ENCODE measurements around the gene FAM124A. TPM values are rescaled to one million over a fixed set of nuclear protein-coding genes. Genes with fewer than 3 reads are reported as not detected.
A peak's percentile ranks its signal among the peaks of the same experiment; 100 is the strongest.

Gene FAM124A
- total RNA-seq, 2 donors from 2014 or later, result 49.7 to 56.6 TPM

DNA sequence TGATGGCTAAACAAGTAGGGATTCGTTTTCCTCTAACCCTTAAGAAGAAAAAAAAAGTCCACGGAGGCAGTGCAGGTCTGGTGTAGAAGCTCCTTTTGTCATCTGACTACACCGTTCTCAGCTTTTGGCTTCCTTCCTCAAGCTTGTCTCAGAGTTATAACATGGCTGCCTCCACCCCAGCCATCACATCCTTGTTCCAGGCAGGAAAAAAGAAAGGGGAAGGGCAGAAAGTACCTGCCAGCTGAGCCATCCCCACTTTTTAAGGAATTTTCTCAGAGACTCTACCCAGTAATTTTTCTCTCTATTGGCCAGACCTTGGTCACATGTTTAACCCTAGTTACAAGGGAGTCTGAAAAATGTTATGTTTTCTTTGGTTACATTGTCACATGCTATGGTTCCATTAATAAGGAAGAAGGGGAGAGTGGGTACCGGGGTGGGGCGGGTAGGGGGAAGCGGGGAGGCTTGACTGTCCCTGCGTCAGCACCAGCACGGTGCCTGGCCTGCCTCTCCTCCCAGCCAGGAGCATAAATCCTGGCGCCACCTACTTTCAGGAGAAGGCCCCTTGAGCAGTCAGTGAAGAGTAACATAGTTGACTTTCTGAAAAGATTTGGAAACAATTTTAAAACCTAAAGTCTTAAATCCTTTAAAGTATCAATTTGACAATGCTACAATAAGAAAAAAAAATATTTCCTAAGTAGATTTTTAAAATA is 11.1 kb downstream of the FAM124A start:
- TF ChIP-seq, protein P1, sequence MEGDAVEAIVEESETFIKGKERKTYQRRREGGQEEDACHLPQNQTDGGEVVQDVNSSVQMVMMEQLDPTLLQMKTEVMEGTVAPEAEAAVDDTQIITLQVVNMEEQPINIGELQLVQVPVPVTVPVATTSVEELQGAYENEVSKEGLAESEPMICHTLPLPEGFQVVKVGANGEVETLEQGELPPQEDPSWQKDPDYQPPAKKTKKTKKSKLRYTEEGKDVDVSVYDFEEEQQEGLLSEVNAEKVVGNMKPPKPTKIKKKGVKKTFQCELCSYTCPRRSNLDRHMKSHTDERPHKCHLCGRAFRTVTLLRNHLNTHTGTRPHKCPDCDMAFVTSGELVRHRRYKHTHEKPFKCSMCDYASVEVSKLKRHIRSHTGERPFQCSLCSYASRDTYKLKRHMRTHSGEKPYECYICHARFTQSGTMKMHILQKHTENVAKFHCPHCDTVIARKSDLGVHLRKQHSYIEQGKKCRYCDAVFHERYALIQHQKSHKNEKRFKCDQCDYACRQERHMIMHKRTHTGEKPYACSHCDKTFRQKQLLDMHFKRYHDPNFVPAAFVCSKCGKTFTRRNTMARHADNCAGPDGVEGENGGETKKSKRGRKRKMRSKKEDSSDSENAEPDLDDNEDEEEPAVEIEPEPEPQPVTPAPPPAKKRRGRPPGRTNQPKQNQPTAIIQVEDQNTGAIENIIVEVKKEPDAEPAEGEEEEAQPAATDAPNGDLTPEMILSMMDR (conservative IDR thresholded peaks at IDR 0.05), result no peak
- H3K4me3 Mint-ChIP-seq, result no peak overlapping the region
- WGBS, 2 experiments (ENCODE audit: insufficient coverage in 1 of 2, insufficient read length in 1 of 2), result 92 to 100% methylated on average over 2 to 9 of the region's 9 CpGs
- peak; percentile 36 for DNase-seq
- no peaks in the 10 kb centered on the region for H3K9me3 ChIP-seq (ENCODE audit: control insufficient read depth, low read length)
- H3K9ac ChIP-seq (ENCODE audit: extremely low read depth, low read length, poor library complexity, severe bottlenecking), result no peak overlapping the region
- H3K27ac Mint-ChIP-seq, result no peak overlapping the region
- H3K9me3 Mint-ChIP-seq, result no peaks in the 10 kb centered on the region
- peaks cover 48% of the 10 kb centered on the region for H3K4me1 Mint-ChIP-seq
- peaks cover 57% of the 10 kb centered on the region for H3K36me3 Mint-ChIP-seq (ENCODE audit: low read depth)
- H3K27me3 ChIP-seq (ENCODE audit: control insufficient read depth, insufficient read depth, low read length, poor library complexity, severe bottlenecking), result no peaks in the 10 kb centered on the region
- H3K4me1 ChIP-seq (ENCODE audit: control insufficient read depth, insufficient read depth, low read length), result peaks cover 16% of the 10 kb centered on the region
- H3K4me3 ChIP-seq (ENCODE audit: low read length), result no peak overlapping the region
- peaks cover 85% of the 10 kb centered on the region for H3K36me3 ChIP-seq (ENCODE audit: control insufficient read depth, insufficient read depth, low read length)
- H3K27me3 Mint-ChIP-seq (ENCODE audit: insufficient read depth), result no peaks in the 10 kb centered on the region
- no peak overlapping the region for H3K27ac ChIP-seq (ENCODE audit: low read depth, low read length)

DNA sequence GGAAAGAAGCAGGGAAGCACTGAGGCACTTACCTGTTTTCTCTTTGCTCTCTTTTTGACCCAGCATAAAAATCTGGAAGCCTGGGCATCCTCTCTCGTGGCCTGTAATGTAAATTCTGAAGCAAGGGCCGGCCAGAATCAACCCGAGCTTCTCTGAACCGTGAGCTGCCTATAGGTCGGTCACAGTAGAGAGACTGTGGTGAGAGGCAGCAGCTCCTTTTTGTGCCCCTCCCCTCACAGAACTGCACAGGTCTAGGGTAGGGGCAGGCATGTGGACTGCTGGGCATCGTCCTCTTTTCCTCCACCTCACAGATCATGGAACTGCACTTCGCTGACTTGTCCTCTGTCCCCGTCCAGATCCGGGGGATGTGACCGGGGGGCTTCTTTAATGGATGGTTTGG is 12.5 kb downstream of the FAM124A start:
- Histone ChIP-seq H3K9me3 (ENCODE audit: control insufficient read depth, low read length) (no peaks in the 10 kb centered on the region), H3K36me3 (ENCODE audit: control insufficient read depth, insufficient read depth, low read length) (peaks cover 89% of the 10 kb centered on the region), H3K4me1 (ENCODE audit: control insufficient read depth, insufficient read depth, low read length) (peaks cover 9% of the 10 kb centered on the region), H3K9ac (ENCODE audit: extremely low read depth, low read length, poor library complexity, severe bottlenecking) (no peak overlapping the region), H3K27ac (ENCODE audit: low read depth, low read length) (no peak overlapping the region), H3K4me3 (ENCODE audit: low read length) (no peak overlapping the region), H3K27me3 (ENCODE audit: control insufficient read depth, insufficient read depth, low read length, poor library complexity, severe bottlenecking) (no peaks in the 10 kb centered on the region)
- peaks cover 37% of the 10 kb centered on the region for H3K4me1 Mint-ChIP-seq
- H3K27ac Mint-ChIP-seq, result peak overlapping the region; percentile 16
- WGBS, 2 experiments (ENCODE audit: insufficient coverage in 1 of 2, insufficient read length in 1 of 2), result 88% methylated on average over 10 of the region's 10 CpGs; no CpG with 5 or more reads in 1 of the 2 experiments
- TF ChIP-seq, protein P1 (conservative IDR thresholded peaks at IDR 0.05), result no peak
- H3K9me3 Mint-ChIP-seq, result no peaks in the 10 kb centered on the region
- H3K4me3 Mint-ChIP-seq, result no peak overlapping the region
- DNase-seq, result peak; percentile 45
- H3K27me3 Mint-ChIP-seq (ENCODE audit: insufficient read depth), result no peaks in the 10 kb centered on the region
- peaks cover 65% of the 10 kb centered on the region for H3K36me3 Mint-ChIP-seq (ENCODE audit: low read depth)

DNA sequence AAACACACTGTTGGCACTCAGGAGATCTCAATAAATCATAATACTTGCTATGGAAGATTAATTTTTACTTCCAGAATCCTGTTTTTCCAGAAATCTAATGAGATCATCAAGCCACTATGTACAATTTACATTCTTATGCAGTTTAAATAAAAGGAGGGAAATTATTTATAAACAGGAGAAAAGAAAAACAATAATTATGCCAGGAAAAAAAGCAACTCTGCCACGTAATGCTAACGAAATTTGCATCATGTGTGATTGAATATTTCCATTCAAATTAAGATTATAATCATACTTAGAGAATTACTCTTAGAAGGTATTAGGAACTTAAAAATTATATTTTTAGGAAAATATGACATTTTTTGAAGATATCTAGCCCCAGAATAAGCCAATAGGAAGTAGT is 13.0 kb downstream of the FAM124A start:
- Mint-ChIP-seq H3K27me3 (ENCODE audit: insufficient read depth) (no peaks in the 10 kb centered on the region), H3K4me1 (peaks cover 33% of the 10 kb centered on the region), H3K9me3 (no peaks in the 10 kb centered on the region), H3K27ac (no peak overlapping the region), H3K4me3 (no peak overlapping the region), H3K36me3 (ENCODE audit: low read depth) (peaks cover 70% of the 10 kb centered on the region)
- no peak overlapping the region for H3K4me3 ChIP-seq (ENCODE audit: low read length)
- H3K27me3 ChIP-seq (ENCODE audit: control insufficient read depth, insufficient read depth, low read length, poor library complexity, severe bottlenecking), result no peaks in the 10 kb centered on the region
- WGBS, 2 experiments (ENCODE audit: insufficient coverage in 1 of 2, insufficient read length in 1 of 2), result no CpG with 5 or more reads among the region's 2 CpGs
- DNase-seq, result no peak
- no peak overlapping the region for H3K27ac ChIP-seq (ENCODE audit: low read depth, low read length)
- peaks cover 94% of the 10 kb centered on the region for H3K36me3 ChIP-seq (ENCODE audit: control insufficient read depth, insufficient read depth, low read length)
- TF ChIP-seq, protein P1 (conservative IDR thresholded peaks at IDR 0.05), result no peak
- H3K9ac ChIP-seq (ENCODE audit: extremely low read depth, low read length, poor library complexity, severe bottlenecking), result no peak overlapping the region
- H3K9me3 ChIP-seq (ENCODE audit: control insufficient read depth, low read length), result no peaks in the 10 kb centered on the region
- H3K4me1 ChIP-seq (ENCODE audit: control insufficient read depth, insufficient read depth, low read length), result peaks cover 9% of the 10 kb centered on the region

All from endodermal cell (in vitro differentiated cells).